GM12892 (cell line): ENCODE results near the gene CNOT11.

Experiments
- POLR2A ChIP-seq: IDR thresholded peaks from 2 replicates; pipeline ENCODE4 v1.6.1; 2011; ENCODE audit warnings: low read depth, low read length, control low read depth
- POLR2AphosphoS5 ChIP-seq: IDR thresholded peaks from 2 replicates; pipeline ENCODE4 v1.6.1; 2011; ENCODE audit warnings: low read depth, low read length, control low read depth
- TAF1 ChIP-seq: IDR thresholded peaks from 2 replicates; pipeline ENCODE4 v1.6.1; 2011; ENCODE audit warnings: low read depth, mild to moderate bottlenecking, control low read depth, low read length, borderline replicate concordance

GRCh38 chr2:101241158-101241557 is 11.5 kb upstream of the CNOT11 start:
- TF ChIP-seq POLR2A (no peak), TAF1 (no peak), POLR2AphosphoS5 (no peak)
